HG03108 (cell line): ENCODE data around the gene TSPAN32.

Experiments used
- ATAC-seq: cut with Tn5 transposase; IDR thresholded peaks from one replicate; pipeline ENCODE4 v1.9.1; 2021; ENCODE audit warnings: moderate library complexity; ENCODE audit not compliant: unreplicated experiment

The TSPAN32 gene

GRCh38 chr11:2266586-2267305, 35.1 kb upstream of the TSPAN32 start:
- ATAC-seq, result no peak

GRCh38 chr11:2267306-2267850, 34.4 kb upstream of the TSPAN32 start:
- no peak for ATAC-seq

- no peak for ATAC-seq
Observed at GRCh38 chr11:2267851-2268728, 33.7 kb upstream of the TSPAN32 start.

GRCh38 chr11:2268729-2269600, 32.8 kb upstream of the TSPAN32 start:
- ATAC-seq, result no peak

- ATAC-seq, result no peak
Observed at GRCh38 chr11:2269601-2270321, 32.1 kb upstream of the TSPAN32 start.

- ATAC-seq, result no peak
Observed at GRCh38 chr11:2270322-2271076, 31.3 kb upstream of the TSPAN32 start, which contains the start of gene ASCL2. Gene ASCL2, minus strand, starts transcription at chr11:2270588. Its CDS starts 256 bp downstream, at chr11:2270332.

GRCh38 chr11:2271077-2271326, 30.8 kb upstream of the TSPAN32 start:
- ATAC-seq, result no peak

- ATAC-seq, result no peak
Observed at GRCh38 chr11:2271327-2272227, 30.2 kb upstream of the TSPAN32 start.

- ATAC-seq, result no peak
Observed at GRCh38 chr11:2272228-2272945, 29.4 kb upstream of the TSPAN32 start.

GRCh38 chr11:2272946-2273280, 28.9 kb upstream of the TSPAN32 start:
- ATAC-seq, result no peak

- no peak for ATAC-seq
Observed at GRCh38 chr11:2273311-2273710, 28.5 kb upstream of the TSPAN32 start.

GRCh38 chr11:2273771-2274170, 28.0 kb upstream of the TSPAN32 start:
- no peak for ATAC-seq

GRCh38 chr11:2275334-2276279, 26.2 kb upstream of the TSPAN32 start:
- ATAC-seq, result no peak

- ATAC-seq, result no peak
Observed at GRCh38 chr11:2276280-2277007, 25.4 kb upstream of the TSPAN32 start.

- ATAC-seq, result no peak
Observed at GRCh38 chr11:2277008-2277346, 24.8 kb upstream of the TSPAN32 start.

GRCh38 chr11:2277933-2278523, 23.8 kb upstream of the TSPAN32 start:
- no peak for ATAC-seq
